IPS DF 6.9 (cell line): ENCODE measurements around the gene PLPPR2.
A peak's percentile ranks its signal among the peaks of the same experiment; 100 is the strongest.
"Not testable (repeated sequence)": the region's sequence is repeated elsewhere in the genome, so short reads cannot be mapped to it uniquely, and the experiment has no call there.

Experiments
- DNase-seq: peaks from one replicate; pipeline ENCODE4 v3.0.0-alpha.2; 2013; ENCODE audit warnings: low read depth, low spot score
- H3K27ac ChIP-seq: one replicate; pipeline ENCODE4 v1.5.1; 2013; ENCODE audit warnings: low read length, control low read depth
- H3K27me3 ChIP-seq: 2 replicates; pipeline ENCODE4 v1.6.1; 2013; ENCODE audit warnings: mild to moderate bottlenecking, low read length; ENCODE audit not compliant: control insufficient read depth, insufficient read depth
- H3K36me3 ChIP-seq: 2 replicates; pipeline ENCODE4 v1.6.1; 2013; ENCODE audit warnings: low read length; ENCODE audit not compliant: control insufficient read depth, insufficient read depth
- H3K4me1 ChIP-seq: 2 replicates; pipeline ENCODE4 v1.6.1; 2013; ENCODE audit warnings: low read length; ENCODE audit not compliant: control insufficient read depth, insufficient read depth
- H3K4me3 ChIP-seq: 2 replicates; pipeline ENCODE4 v1.5.1; 2013; ENCODE audit warnings: mild to moderate bottlenecking, low read length
- H3K9me3 ChIP-seq: 2 replicates; pipeline ENCODE4 v1.6.1; 2013; ENCODE audit warnings: low read length, inconsistent platforms; ENCODE audit not compliant: control insufficient read depth, insufficient read depth
- WGBS: extraction: QIAGEN DNeasy Blood & Tissue Kit; methylation state at CpG from one replicate; pipeline ENCODE4 v1.1.7; 2013; ENCODE audit warnings: mixed read lengths, missing lambda C conversion rate; ENCODE audit not compliant: insufficient read length, insufficient coverage; 5-methylcytosine and 5-hydroxymethylcytosine counted together

The PLPPR2 gene

GRCh38 chr19:11373885-11374432 lies 18.7 kb downstream of the PLPPR2 start:
- Histone ChIP-seq H3K4me3 (no peak overlapping the region; the same call in 1 of the 2 replicates), H3K9me3 (no peaks in the 10 kb centered on the region), H3K36me3 (no peaks in the 10 kb centered on the region), H3K27me3 (no peaks in the 10 kb centered on the region), H3K4me1 (peaks cover 3% of the 10 kb centered on the region), H3K27ac (no peak overlapping the region)
- DNase-seq, result no peak
- WGBS, result no CpG with 5 or more reads among the region's 11 CpGs

- peak within 1 kb of the TSS; percentile 67; the same call in 1 of the 2 replicates for H3K4me3 ChIP-seq
- no peaks in the 10 kb centered on the region for H3K9me3 ChIP-seq
- peaks cover 3% of the 10 kb centered on the region for H3K4me1 ChIP-seq
- peak; percentile 99 for DNase-seq
- no peaks in the 10 kb centered on the region for H3K27me3 ChIP-seq
- H3K27ac ChIP-seq, result no peak within 1 kb of the TSS
- no CpG with 5 or more reads among the region's 44 CpGs for WGBS
- H3K36me3 ChIP-seq, result no peaks in the 10 kb centered on the region
These were observed 19.4 kb downstream of the PLPPR2 start, which contains the start of gene SWSAP1 for GRCh38 chr19:11374433-11375142. Gene SWSAP1, plus strand, starts transcription at chr19:11374666. Its CDS starts 15 bp downstream, at chr19:11374681.

GRCh38 chr19:11375143-11375948 lies 20.1 kb downstream of the PLPPR2 start:
- no CpG with 5 or more reads among the region's 27 CpGs for WGBS
- Histone ChIP-seq H3K4me1 (peaks cover 3% of the 10 kb centered on the region), H3K9me3 (no peaks in the 10 kb centered on the region), H3K27ac (no peak overlapping the region), H3K36me3 (no peaks in the 10 kb centered on the region), H3K4me3 (peak overlapping the region; percentile 37; the same call in 1 of the 2 replicates), H3K27me3 (no peaks in the 10 kb centered on the region)
- DNase-seq, result no peak

GRCh38 chr19:11377237-11377636 lies 22.0 kb downstream of the PLPPR2 start:
- Histone ChIP-seq H3K4me1 (peaks cover 3% of the 10 kb centered on the region), H3K4me3 (no peak overlapping the region), H3K27me3 (no peaks in the 10 kb centered on the region), H3K9me3 (no peaks in the 10 kb centered on the region), H3K36me3 (no peaks in the 10 kb centered on the region), H3K27ac (no peak overlapping the region)
- DNase-seq, result no peak

- Histone ChIP-seq H3K27ac (no peak overlapping the region), H3K27me3 (no peaks in the 10 kb centered on the region), H3K4me1 (peaks cover 3% of the 10 kb centered on the region), H3K9me3 (no peaks in the 10 kb centered on the region), H3K36me3 (no peaks in the 10 kb centered on the region), H3K4me3 (no peak overlapping the region)
- no peak for DNase-seq
- no CpG with 5 or more reads among the region's 3 CpGs for WGBS
These were observed 22.5 kb downstream of the PLPPR2 start for GRCh38 chr19:11377756-11378155.

GRCh38 chr19:11378319-11379189 lies 23.3 kb downstream of the PLPPR2 start:
- WGBS, result no CpG with 5 or more reads among the region's 8 CpGs
- DNase-seq, result no peak
- Histone ChIP-seq H3K4me1 (peaks cover 3% of the 10 kb centered on the region), H3K4me3 (no peak overlapping the region), H3K27me3 (no peaks in the 10 kb centered on the region), H3K9me3 (no peaks in the 10 kb centered on the region), H3K27ac (no peak overlapping the region), H3K36me3 (no peaks in the 10 kb centered on the region)

- H3K9me3 ChIP-seq, H3K4me1 ChIP-seq, H3K27me3 ChIP-seq, H3K4me3 ChIP-seq, H3K36me3 ChIP-seq, DNase-seq, H3K27ac ChIP-seq: not testable (repeated sequence)
- WGBS, result no CpG with 5 or more reads among the region's 14 CpGs
These were observed 24.1 kb downstream of the PLPPR2 start for GRCh38 chr19:11379269-11379845.

GRCh38 chr19:11379857-11380350 lies 24.7 kb downstream of the PLPPR2 start:
- no peak overlapping the region for H3K27ac ChIP-seq
- WGBS, result no CpG with 5 or more reads among the region's 7 CpGs
- no peaks in the 10 kb centered on the region for H3K36me3 ChIP-seq
- DNase-seq, result no peak
- no peaks in the 10 kb centered on the region for H3K9me3 ChIP-seq
- no peaks in the 10 kb centered on the region for H3K27me3 ChIP-seq
- peaks cover 3% of the 10 kb centered on the region for H3K4me1 ChIP-seq
- no peak overlapping the region for H3K4me3 ChIP-seq

- no CpG with 5 or more reads among the region's 54 CpGs for WGBS
- no peaks in the 10 kb centered on the region for H3K36me3 ChIP-seq
- H3K9me3 ChIP-seq, result no peaks in the 10 kb centered on the region
- H3K4me3 ChIP-seq, result peak overlapping the region; percentile 63; the same call in 1 of the 2 replicates
- peak; percentile 95 for DNase-seq
- no peaks in the 10 kb centered on the region for H3K27me3 ChIP-seq
- no peaks in the 10 kb centered on the region; the same call in 1 of the 2 replicates for H3K4me1 ChIP-seq
- no peak overlapping the region for H3K27ac ChIP-seq
These were observed 25.7 kb downstream of the PLPPR2 start for GRCh38 chr19:11380653-11381537.
